GM18508 (cell line): ENCODE results near the gene CLPTM1L.
"Not testable (repeated sequence)": the region's sequence is repeated elsewhere in the genome, so short reads cannot be mapped to it uniquely, and the experiment has no call there.

Experiments used
- ATAC-seq: cut with Tn5 transposase; IDR thresholded peaks from one replicate; pipeline ENCODE4 v1.9.1; 2021; ENCODE audit warnings: moderate number of reproducible peaks; ENCODE audit not compliant: insufficient read depth, unreplicated experiment

The CLPTM1L gene

GRCh38 chr5:1330146-1330846 lies 14.6 kb downstream of the CLPTM1L start:
- no peak for ATAC-seq

GRCh38 chr5:1329111-1329579 lies 15.8 kb downstream of the CLPTM1L start:
- no peak for ATAC-seq

- not testable (repeated sequence) for ATAC-seq
These were observed 16.4 kb downstream of the CLPTM1L start for GRCh38 chr5:1328237-1329110.

- not testable (repeated sequence) for ATAC-seq
These were observed 17.8 kb downstream of the CLPTM1L start for GRCh38 chr5:1326901-1327756.

- ATAC-seq = not testable (repeated sequence)
These were observed 18.4 kb downstream of the CLPTM1L start for GRCh38 chr5:1326532-1326875.

GRCh38 chr5:1325870-1326531 lies 18.9 kb downstream of the CLPTM1L start:
- ATAC-seq = no peak

- ATAC-seq = no peak
These were observed 19.6 kb downstream of the CLPTM1L start for GRCh38 chr5:1325191-1325741.

GRCh38 chr5:1324719-1325190 lies 20.1 kb downstream of the CLPTM1L start:
- no peak for ATAC-seq

GRCh38 chr5:1324301-1324700 lies 20.6 kb downstream of the CLPTM1L start:
- no peak for ATAC-seq

- no peak for ATAC-seq
These were observed 21.1 kb downstream of the CLPTM1L start for GRCh38 chr5:1323803-1324173.

- no peak for ATAC-seq
These were observed 21.7 kb downstream of the CLPTM1L start for GRCh38 chr5:1322955-1323802.

- ATAC-seq = no peak
These were observed 22.6 kb downstream of the CLPTM1L start for GRCh38 chr5:1322036-1322900.

- no peak for ATAC-seq
These were observed 23.3 kb downstream of the CLPTM1L start for GRCh38 chr5:1321576-1321975.

- ATAC-seq = no peak
These were observed 24.2 kb downstream of the CLPTM1L start for GRCh38 chr5:1320436-1321344.

- ATAC-seq = no peak
These were observed 25.3 kb downstream of the CLPTM1L start for GRCh38 chr5:1319436-1320256.

GRCh38 chr5:1318659-1319251 lies 26.1 kb downstream of the CLPTM1L start:
- no peak for ATAC-seq
